ENCODE measurements around the gene ZNF500.

Gene ZNF500

DNA sequence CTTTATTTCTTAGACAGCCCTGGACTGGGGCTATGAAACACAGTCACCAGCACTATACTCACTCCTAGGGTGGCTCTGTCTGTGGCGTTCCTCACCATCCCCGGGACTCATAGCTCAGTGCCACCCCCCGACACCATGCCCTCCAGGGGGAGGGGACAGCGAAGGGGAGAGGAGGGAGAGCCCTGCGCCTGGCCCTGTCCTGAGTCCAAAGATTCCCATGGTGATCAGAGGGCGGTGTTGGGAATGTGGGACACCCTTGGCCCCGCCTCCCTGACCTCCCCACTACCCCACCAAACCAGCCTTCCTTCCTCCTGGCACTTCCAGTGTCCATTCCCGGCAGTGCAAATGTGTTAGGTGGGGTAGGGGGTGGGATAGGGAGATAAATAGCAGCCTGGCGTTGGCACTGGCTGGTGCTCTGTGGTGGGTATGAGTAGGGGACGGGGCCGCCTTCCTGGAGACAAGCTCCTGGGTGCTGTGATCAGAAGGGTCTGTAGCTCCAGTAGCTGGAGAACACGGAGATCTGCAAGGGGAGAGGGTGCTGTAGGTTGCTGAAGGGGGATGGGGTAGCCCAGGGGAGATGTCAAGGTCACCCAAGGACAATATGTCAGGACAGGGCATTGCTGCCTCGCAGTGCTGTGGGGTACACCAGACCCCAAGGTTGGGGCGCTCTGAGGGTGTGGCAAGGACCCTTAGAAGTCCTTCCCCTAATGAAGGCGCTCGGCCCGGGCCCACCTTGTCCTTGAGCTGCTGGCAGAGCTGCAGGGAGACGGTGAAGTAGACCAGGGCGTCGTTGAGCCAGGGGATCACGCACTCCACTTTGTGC is 30.2 kb upstream of the ZNF500 start:
- TF ChIP-seq, protein P1, sequence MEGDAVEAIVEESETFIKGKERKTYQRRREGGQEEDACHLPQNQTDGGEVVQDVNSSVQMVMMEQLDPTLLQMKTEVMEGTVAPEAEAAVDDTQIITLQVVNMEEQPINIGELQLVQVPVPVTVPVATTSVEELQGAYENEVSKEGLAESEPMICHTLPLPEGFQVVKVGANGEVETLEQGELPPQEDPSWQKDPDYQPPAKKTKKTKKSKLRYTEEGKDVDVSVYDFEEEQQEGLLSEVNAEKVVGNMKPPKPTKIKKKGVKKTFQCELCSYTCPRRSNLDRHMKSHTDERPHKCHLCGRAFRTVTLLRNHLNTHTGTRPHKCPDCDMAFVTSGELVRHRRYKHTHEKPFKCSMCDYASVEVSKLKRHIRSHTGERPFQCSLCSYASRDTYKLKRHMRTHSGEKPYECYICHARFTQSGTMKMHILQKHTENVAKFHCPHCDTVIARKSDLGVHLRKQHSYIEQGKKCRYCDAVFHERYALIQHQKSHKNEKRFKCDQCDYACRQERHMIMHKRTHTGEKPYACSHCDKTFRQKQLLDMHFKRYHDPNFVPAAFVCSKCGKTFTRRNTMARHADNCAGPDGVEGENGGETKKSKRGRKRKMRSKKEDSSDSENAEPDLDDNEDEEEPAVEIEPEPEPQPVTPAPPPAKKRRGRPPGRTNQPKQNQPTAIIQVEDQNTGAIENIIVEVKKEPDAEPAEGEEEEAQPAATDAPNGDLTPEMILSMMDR (IDR thresholded peaks at IDR 0.05; ENCODE audit: poor library complexity, severe bottlenecking): no peak
- DNase-seq (ENCODE audit: low spot score): no peak
- Histone ChIP-seq H3K27ac (ENCODE audit: poor library complexity, severe bottlenecking) (no peak overlapping the region), H3K9me3 (ENCODE audit: severe bottlenecking) (no peaks in the 10 kb centered on the region), H3K36me3 (ENCODE audit: low read depth) (no peaks in the 10 kb centered on the region), H3K4me3 (ENCODE audit: severe bottlenecking) (no peak overlapping the region), H3K27me3 (ENCODE audit: insufficient read depth, poor library complexity, severe bottlenecking) (no peaks in the 10 kb centered on the region), H3K4me1 (ENCODE audit: insufficient read depth, poor library complexity, severe bottlenecking) (peaks cover 9% of the 10 kb centered on the region)
- ATAC-seq (ENCODE audit: low read depth): no peak

DNA sequence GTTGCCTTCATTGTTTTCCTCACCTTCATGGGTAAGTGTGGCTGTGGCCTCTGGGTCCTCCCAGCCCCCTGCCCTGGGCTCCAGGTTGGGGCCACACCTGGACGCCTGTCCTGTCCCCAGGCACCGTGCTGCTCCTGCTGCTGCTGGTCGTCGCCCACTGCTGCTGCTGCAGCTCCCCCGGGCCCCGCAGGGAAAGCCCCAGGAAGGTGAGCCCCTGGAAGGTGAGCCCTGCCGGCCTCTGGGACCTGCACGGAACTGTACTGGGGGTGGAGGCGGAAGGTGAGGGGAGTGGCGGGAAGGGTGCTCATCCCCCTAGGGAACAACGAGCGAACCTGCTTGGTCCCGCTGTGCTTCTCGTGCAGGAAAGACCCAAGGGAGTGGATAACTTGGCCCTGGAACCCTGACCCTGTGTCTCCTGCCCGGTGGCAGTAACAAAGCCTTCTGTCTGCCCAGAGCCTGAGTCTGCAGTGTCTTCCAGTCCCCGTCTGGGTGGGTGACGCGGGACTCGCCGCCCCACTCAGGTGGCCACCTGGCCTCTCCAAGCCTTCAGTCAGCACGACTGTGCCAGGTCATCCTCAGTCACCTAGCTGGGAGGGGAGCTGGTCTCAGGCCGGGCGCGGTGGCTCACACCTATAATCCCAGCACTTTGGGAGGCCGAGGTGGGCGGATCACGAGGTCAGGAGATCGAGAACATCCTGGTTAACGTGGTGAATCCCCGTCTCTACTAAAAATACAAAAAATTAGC is 29.0 kb upstream of the ZNF500 start:
- Histone ChIP-seq H3K36me3 (ENCODE audit: low read depth) (no peaks in the 10 kb centered on the region), H3K4me3 (ENCODE audit: severe bottlenecking) (no peak overlapping the region), H3K4me1 (ENCODE audit: insufficient read depth, poor library complexity, severe bottlenecking) (peaks cover 9% of the 10 kb centered on the region), H3K27me3 (ENCODE audit: insufficient read depth, poor library complexity, severe bottlenecking) (no peaks in the 10 kb centered on the region), H3K9me3 (ENCODE audit: severe bottlenecking) (no peaks in the 10 kb centered on the region), H3K27ac (ENCODE audit: poor library complexity, severe bottlenecking) (no peak overlapping the region)
- ATAC-seq (ENCODE audit: low read depth): no peak
- TF ChIP-seq, protein P1 (IDR thresholded peaks at IDR 0.05; ENCODE audit: poor library complexity, severe bottlenecking): no peak
- DNase-seq (ENCODE audit: low spot score): no peak

DNA sequence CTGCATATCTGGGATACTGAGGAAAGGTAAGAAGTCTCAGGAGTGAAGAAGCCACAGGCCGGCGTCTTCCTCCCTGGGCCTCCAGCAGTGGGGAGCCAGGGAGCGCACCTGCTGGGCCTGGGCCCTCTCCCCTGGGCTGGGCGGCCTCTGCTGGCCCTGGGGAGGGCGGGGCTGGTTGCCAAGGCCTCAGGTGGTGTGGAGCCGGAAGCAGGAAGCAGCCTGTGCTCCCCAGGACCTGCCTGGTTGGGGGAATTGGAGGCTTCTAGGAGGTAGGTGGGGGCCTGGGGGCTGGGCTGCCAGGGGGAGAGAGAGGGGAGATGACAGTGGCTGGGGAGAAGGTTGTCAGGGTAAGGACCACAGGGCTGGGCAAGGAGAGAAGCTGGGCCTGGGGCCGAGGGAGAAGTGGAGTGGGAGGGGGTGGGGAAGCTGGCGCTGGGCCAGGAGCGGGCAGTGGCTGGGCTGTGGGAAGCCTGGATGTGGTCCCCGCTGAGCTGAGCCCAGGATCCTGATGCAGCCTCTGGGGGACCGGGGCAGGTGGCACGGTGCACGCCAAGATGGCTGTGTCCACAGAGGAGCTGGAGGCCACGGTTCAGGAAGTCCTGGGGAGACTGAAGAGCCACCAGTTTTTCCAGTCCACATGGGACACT is 28.3 kb upstream of the ZNF500 start, which contains the start of gene SMIM22:
Gene SMIM22, plus strand, starts transcription at position 189 of the 647 bp plus-strand sequence. Its CDS starts 366 bp downstream, at position 555.
- Histone ChIP-seq H3K9me3 (ENCODE audit: severe bottlenecking) (no peaks in the 10 kb centered on the region), H3K36me3 (ENCODE audit: low read depth) (no peaks in the 10 kb centered on the region), H3K4me1 (ENCODE audit: insufficient read depth, poor library complexity, severe bottlenecking) (peaks cover 2% of the 10 kb centered on the region), H3K4me3 (ENCODE audit: severe bottlenecking) (peak within 1 kb of the TSS; percentile 5), H3K27me3 (ENCODE audit: insufficient read depth, poor library complexity, severe bottlenecking) (no peaks in the 10 kb centered on the region), H3K27ac (ENCODE audit: poor library complexity, severe bottlenecking) (no peak within 1 kb of the TSS)
- peak; percentile 54; the same call in 2 of the 3 replicates for ATAC-seq (ENCODE audit: low read depth)
- DNase-seq (ENCODE audit: low spot score): no peak
- TF ChIP-seq, protein P1 (IDR thresholded peaks at IDR 0.05; ENCODE audit: poor library complexity, severe bottlenecking): no peak

DNA sequence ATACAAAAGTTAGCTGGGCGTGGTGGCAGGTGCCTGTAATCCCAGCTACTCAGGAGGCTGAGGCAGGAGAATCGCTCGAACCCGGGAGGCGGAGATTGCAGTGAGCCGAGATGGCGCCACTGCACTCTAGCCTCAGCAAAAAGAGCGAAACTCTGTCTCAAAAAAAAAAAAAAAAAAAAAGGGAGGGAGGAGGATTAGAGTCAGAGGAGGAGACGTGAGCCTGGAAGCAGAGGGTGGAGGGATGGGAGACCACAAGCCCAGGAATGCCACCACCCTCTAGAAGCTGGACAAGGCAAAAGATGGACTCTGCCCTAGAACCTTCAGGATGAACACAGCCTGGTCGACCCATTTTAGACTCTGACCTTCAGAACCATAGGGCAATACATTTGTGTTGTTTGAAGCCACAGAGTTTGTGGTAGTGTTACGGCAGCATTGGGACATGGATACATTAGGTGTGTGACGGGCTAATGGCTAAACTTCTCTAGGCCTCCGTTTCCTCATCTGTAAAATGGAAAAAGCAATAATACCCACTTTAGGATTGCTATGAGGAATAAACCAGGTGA is 26.1 kb upstream of the ZNF500 start:
- ATAC-seq (ENCODE audit: low read depth): no peak

More for the DNA sequence above, 26.1 kb upstream of the ZNF500 start:
- TF ChIP-seq, protein P1 (IDR thresholded peaks at IDR 0.05; ENCODE audit: poor library complexity, severe bottlenecking): no peak
- no peaks in the 10 kb centered on the region for H3K27me3 ChIP-seq (ENCODE audit: insufficient read depth, poor library complexity, severe bottlenecking)
- H3K36me3 ChIP-seq (ENCODE audit: low read depth): no peaks in the 10 kb centered on the region
- no peak overlapping the region for H3K27ac ChIP-seq (ENCODE audit: poor library complexity, severe bottlenecking)
- no peaks in the 10 kb centered on the region for H3K4me1 ChIP-seq (ENCODE audit: insufficient read depth, poor library complexity, severe bottlenecking)
- H3K9me3 ChIP-seq (ENCODE audit: severe bottlenecking): no peaks in the 10 kb centered on the region
- no peak for DNase-seq (ENCODE audit: low spot score)
- no peak overlapping the region for H3K4me3 ChIP-seq (ENCODE audit: severe bottlenecking)
